Nephron (organoid): ENCODE measurements around the gene CACNA2D1.
A peak's percentile ranks its signal among the peaks of the same experiment; 100 is the strongest.

Source experiments
- H3K27ac Mint-ChIP-seq, 3 experiments: 2 replicates each; pipeline ENCODE4 v1.8.0; 2020; ENCODE audit warnings: mixed read lengths in 3 of 3, mild to moderate bottlenecking in 2 of 3, moderate library complexity in 1 of 3
- H3K27me3 Mint-ChIP-seq: 2 replicates; pipeline ENCODE4 v1.8.0; 2021; ENCODE audit warnings: low read depth, mild to moderate bottlenecking, moderate library complexity, mixed read lengths
- H3K36me3 Mint-ChIP-seq: 2 replicates; pipeline ENCODE4 v1.8.0; 2020; ENCODE audit warnings: low read depth, mixed read lengths
- H3K4me1 Mint-ChIP-seq: 2 replicates; pipeline ENCODE4 v1.8.0; 2020; ENCODE audit warnings: mixed read lengths
- H3K4me3 Mint-ChIP-seq, 3 experiments: 2 replicates each; pipeline ENCODE4 v1.8.0; 2020; ENCODE audit warnings: mild to moderate bottlenecking in 3 of 3, mixed read lengths in 3 of 3, moderate library complexity in 2 of 3
- H3K9me3 Mint-ChIP-seq: 2 replicates; pipeline ENCODE4 v1.8.0; 2020; ENCODE audit warnings: mixed read lengths
- CTCF ChIP-seq, 3 experiments: fragments of 200-600 bp; sonication (generic); IDR thresholded peaks; one replicate each; pipeline ENCODE4 v1.5.0; 2021; ENCODE audit warnings: antibody characterized with exemption in 3 of 3; ENCODE audit not compliant: unreplicated experiment in 3 of 3

The CACNA2D1 gene

GRCh38 chr7:82469207-82469606, 25.6 kb upstream of the CACNA2D1 start:
- H3K27ac Mint-ChIP-seq: no peak overlapping the region
- no peaks in the 10 kb centered on the region for H3K36me3 Mint-ChIP-seq
- H3K4me3 Mint-ChIP-seq: no peak overlapping the region
- TF ChIP-seq CTCF (IDR thresholded peaks at IDR 0.05; ENCODE audit: unreplicated experiment in 3 of 3): no peak
- no peaks in the 10 kb centered on the region for H3K4me1 Mint-ChIP-seq
- no peaks in the 10 kb centered on the region for H3K9me3 Mint-ChIP-seq
- H3K27me3 Mint-ChIP-seq: no peaks in the 10 kb centered on the region

GRCh38 chr7:82468435-82468834, 24.9 kb upstream of the CACNA2D1 start:
- Mint-ChIP-seq H3K9me3 (peaks cover under 1% of the 10 kb centered on the region), H3K4me3 (no peak overlapping the region), H3K27me3 (no peaks in the 10 kb centered on the region), H3K4me1 (no peaks in the 10 kb centered on the region), H3K27ac (no peak overlapping the region), H3K36me3 (no peaks in the 10 kb centered on the region)
- no peak for TF ChIP-seq CTCF (IDR thresholded peaks at IDR 0.05; ENCODE audit: unreplicated experiment in 3 of 3)

GRCh38 chr7:82467020-82467419, 23.4 kb upstream of the CACNA2D1 start:
- H3K27ac Mint-ChIP-seq: no peak overlapping the region
- no peak overlapping the region for H3K4me3 Mint-ChIP-seq
- H3K36me3 Mint-ChIP-seq: no peaks in the 10 kb centered on the region
- H3K4me1 Mint-ChIP-seq: no peaks in the 10 kb centered on the region
- TF ChIP-seq CTCF (IDR thresholded peaks at IDR 0.05; ENCODE audit: unreplicated experiment in 3 of 3): no peak
- peaks cover 7% of the 10 kb centered on the region for H3K9me3 Mint-ChIP-seq
- H3K27me3 Mint-ChIP-seq: no peaks in the 10 kb centered on the region

GRCh38 chr7:82464372-82464771, 20.8 kb upstream of the CACNA2D1 start:
- no peak overlapping the region for H3K27ac Mint-ChIP-seq
- H3K27me3 Mint-ChIP-seq: no peaks in the 10 kb centered on the region
- peaks cover 12% of the 10 kb centered on the region for H3K9me3 Mint-ChIP-seq
- no peaks in the 10 kb centered on the region for H3K4me1 Mint-ChIP-seq
- TF ChIP-seq CTCF (IDR thresholded peaks at IDR 0.05; ENCODE audit: unreplicated experiment in 3 of 3): no peak
- H3K4me3 Mint-ChIP-seq: no peak overlapping the region
- H3K36me3 Mint-ChIP-seq: no peaks in the 10 kb centered on the region

- H3K27me3 Mint-ChIP-seq: no peaks in the 10 kb centered on the region
- no peaks in the 10 kb centered on the region for H3K36me3 Mint-ChIP-seq
- H3K27ac Mint-ChIP-seq: no peak overlapping the region
- H3K4me3 Mint-ChIP-seq: no peak overlapping the region
- H3K9me3 Mint-ChIP-seq: peaks cover 2% of the 10 kb centered on the region
- TF ChIP-seq CTCF (IDR thresholded peaks at IDR 0.05; ENCODE audit: unreplicated experiment in 3 of 3): no peak
- peaks cover 2% of the 10 kb centered on the region for H3K4me1 Mint-ChIP-seq
Observed at GRCh38 chr7:82455295-82455694, 11.7 kb upstream of the CACNA2D1 start.

- H3K27ac Mint-ChIP-seq: peak overlapping the region in 2 of 3 experiments; percentile 68 to 92
- no peak for TF ChIP-seq CTCF (IDR thresholded peaks at IDR 0.05; ENCODE audit: unreplicated experiment in 3 of 3)
- no peaks in the 10 kb centered on the region for H3K27me3 Mint-ChIP-seq
- peaks cover 5% of the 10 kb centered on the region for H3K4me1 Mint-ChIP-seq
- H3K9me3 Mint-ChIP-seq: no peaks in the 10 kb centered on the region
- no peak overlapping the region for H3K4me3 Mint-ChIP-seq
- no peaks in the 10 kb centered on the region for H3K36me3 Mint-ChIP-seq
Observed at GRCh38 chr7:82450759-82451158, 7.2 kb upstream of the CACNA2D1 start.
